ENCODE measurements around the gene ABCC8.

The ABCC8 gene

DNA sequence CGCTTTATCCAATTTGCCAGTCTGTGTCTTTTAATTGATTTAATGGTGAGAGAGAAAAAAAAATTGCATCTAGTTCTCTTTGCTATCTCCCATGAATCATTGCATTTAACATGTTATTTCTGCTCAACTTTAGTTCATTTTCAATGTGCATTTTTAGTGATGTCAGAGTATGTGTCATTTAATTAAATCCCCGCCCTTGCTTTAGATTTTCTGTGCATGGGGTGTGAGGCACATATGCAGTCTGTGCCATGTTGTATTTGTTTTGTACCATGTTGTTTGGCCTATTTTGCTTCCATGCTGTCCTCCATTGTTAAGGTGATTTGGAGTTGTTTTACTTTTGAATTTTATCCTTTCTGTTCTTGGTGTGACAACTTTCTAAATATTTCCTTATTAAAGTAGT, 133.4 kb downstream of the ABCC8 start:
- no peak for DNase-seq

Measured in NCI-H526 (cell line).